ENCODE data around the gene AHRR.
"Not testable (repeated sequence)": the region's sequence is repeated elsewhere in the genome, so short reads cannot be mapped to it uniquely, and the experiment has no call there.

AHRR gene

DNA sequence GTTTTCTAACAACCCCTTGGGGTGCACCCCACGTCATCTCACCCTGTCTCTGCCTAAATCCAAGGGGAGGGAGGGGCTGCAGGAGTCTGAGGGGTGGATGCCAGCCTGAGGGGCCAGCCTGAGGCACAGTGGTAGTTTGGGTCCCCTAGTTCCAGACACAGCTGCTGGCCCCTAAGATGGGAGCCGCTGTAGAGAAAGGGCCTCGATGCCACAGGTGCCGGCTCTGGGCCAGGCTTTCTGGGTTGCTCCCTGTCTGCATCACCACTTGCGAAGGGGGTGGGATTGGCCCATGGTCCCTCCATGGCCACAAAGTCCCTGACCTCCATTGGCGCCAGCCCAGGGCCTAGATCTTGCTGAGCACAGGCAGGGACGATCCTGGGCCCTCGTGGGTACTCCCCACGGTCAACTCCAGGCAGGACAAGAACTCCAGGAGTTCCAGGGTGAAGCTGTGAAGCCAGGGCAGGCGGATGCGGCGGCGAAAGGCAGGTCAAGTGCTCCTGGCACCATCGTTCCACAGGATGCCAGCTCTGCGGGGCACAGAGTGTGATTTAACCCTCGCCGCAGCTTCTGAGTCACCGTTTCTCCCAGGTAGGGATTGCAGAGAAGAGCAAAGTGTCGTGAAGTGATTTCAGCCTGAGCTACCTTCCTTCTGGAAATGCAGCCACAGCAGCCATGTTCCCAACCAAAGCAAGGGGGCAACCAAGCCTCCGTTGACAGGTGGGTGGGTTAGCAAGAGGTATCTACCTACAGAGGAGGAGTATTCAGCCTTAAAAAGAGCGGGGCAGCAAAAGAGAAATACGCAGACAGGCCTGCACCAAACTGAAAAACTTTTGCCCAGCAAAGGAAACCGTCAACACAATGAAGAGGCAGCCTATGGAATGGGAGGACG, 79.9 kb downstream of the AHRR start:
- Histone ChIP-seq H3K9ac (ENCODE audit: low read length in 5 of 5) (no peak overlapping the region), H3K9me3 (ENCODE audit: control insufficient read depth in 5 of 5, low read length in 5 of 5) (no peaks in the 10 kb centered on the region), H3K4me1 (ENCODE audit: control insufficient read depth in 5 of 5, insufficient read depth in 5 of 5, low read length in 5 of 5) (peaks cover 4 to 23% (median 13%) of the 10 kb centered on the region in 5 donors), H3K4me3 (ENCODE audit: low read depth in 1 of 5, low read length in 5 of 5) (no peak overlapping the region), H3K36me3 (ENCODE audit: control insufficient read depth in 5 of 5, insufficient read depth in 5 of 5, low read length in 5 of 5) (no peaks in the 10 kb centered on the region), H3K27me3 (ENCODE audit: control insufficient read depth in 5 of 5, insufficient read depth in 4 of 5, low read length in 5 of 5) (peaks cover 4 to 26% (median 14%) of the 10 kb centered on the region in 5 donors), H3K27ac (ENCODE audit: low read depth, low read length) (no peak overlapping the region)

DNA sequence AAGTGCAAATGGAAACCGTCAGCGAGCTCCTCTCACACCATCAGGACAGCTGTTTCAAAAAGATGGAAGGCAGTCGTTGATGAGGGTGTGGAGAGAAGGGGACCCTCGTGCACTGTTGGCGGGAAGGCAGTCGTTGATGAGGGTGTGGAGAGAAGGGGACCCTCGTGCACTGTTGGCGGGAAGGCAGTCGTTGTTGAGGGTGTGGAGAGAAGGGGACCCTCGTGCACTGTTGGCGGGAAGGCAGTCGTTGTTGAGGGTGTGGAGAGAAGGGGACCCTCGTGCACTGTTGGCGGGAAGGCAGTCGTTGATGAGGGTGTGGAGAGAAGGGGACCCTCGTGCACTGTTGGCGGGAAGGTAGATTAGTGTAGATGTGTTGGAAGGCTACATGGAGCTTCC, 80.7 kb downstream of the AHRR start:
- H3K9ac ChIP-seq (ENCODE audit: low read length in 5 of 5); H3K4me3 ChIP-seq (ENCODE audit: low read depth in 1 of 5, low read length in 5 of 5); H3K27ac ChIP-seq (ENCODE audit: low read depth, low read length); H3K36me3 ChIP-seq (ENCODE audit: control insufficient read depth in 5 of 5, insufficient read depth in 5 of 5, low read length in 5 of 5); H3K9me3 ChIP-seq (ENCODE audit: control insufficient read depth in 5 of 5, low read length in 5 of 5): not testable (repeated sequence)
- Histone ChIP-seq H3K27me3 (ENCODE audit: control insufficient read depth in 5 of 5, insufficient read depth in 4 of 5, low read length in 5 of 5) (peaks cover 4 to 26% (median 14%) of the 10 kb centered on the region in 5 donors), H3K4me1 (ENCODE audit: control insufficient read depth in 5 of 5, insufficient read depth in 5 of 5, low read length in 5 of 5) (peaks cover 4 to 23% (median 13%) of the 10 kb centered on the region in 5 donors)

DNA sequence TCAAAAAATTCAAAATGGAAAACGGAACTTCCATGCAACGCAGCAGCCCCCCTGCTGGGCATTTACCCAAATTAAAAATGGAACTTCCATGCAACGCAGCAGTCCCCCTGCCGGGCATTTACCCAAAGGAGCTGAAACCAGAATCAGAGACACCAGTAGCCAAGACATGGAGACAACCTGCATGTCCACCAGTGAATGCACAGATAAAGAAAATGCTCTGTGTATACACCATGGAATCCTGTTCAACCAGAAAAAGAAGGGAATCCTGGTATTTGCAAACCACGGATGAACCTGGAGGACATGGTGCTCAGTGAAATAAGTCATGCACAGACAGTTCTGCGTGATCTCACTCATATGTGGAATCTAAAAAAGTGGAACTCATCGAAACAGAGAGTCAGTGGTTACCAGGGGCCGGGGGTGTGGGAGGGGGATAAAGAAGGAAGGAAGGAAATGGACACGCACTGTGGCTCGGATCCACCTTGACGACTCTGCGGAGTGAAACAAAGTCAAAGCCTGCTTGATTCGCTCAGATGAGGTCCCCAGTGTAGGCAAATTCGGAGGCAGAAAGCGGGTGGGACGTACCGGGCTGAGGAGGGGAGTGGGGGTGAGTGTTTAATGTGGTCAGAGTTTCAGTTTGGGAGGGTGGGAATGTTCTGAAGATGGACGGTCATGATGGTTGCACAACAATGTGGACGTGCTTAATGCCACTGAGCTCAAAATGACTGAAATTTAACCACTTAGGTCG, 81.3 kb downstream of the AHRR start:
- H3K27me3 ChIP-seq (ENCODE audit: control insufficient read depth in 5 of 5, insufficient read depth in 4 of 5, low read length in 5 of 5), result peaks cover 4 to 26% (median 14%) of the 10 kb centered on the region in 5 donors
- no peak overlapping the region for H3K9ac ChIP-seq (ENCODE audit: low read length in 5 of 5)

DNA sequence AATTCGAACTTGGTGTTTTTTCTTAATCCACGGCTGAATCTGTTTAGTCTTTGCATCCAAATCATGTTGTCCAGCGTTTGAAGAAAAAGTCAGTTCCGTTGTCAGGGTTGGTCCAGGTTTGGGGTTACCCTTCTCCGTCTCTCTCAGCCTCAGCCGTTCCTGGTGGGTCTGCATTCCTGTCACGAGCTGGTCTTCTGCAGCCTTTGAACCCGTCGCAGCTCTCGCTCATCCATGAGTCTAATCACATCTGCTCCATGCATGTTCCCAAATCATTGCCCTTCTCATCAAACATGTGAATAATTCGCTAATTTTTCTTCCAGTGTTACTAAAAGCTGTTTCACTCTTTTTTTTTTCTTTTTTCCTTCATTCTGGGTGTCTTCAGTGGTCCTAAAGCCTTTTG, 82.5 kb downstream of the AHRR start:
- Histone ChIP-seq H3K4me3 (ENCODE audit: low read depth in 1 of 5, low read length in 5 of 5) (no peak overlapping the region), H3K27ac (ENCODE audit: low read depth, low read length) (no peak overlapping the region), H3K27me3 (ENCODE audit: control insufficient read depth in 5 of 5, insufficient read depth in 4 of 5, low read length in 5 of 5) (peaks cover 4 to 26% (median 12%) of the 10 kb centered on the region in 5 donors), H3K9ac (ENCODE audit: low read length in 5 of 5) (no peak overlapping the region), H3K36me3 (ENCODE audit: control insufficient read depth in 5 of 5, insufficient read depth in 5 of 5, low read length in 5 of 5) (no peaks in the 10 kb centered on the region), H3K4me1 (ENCODE audit: control insufficient read depth in 5 of 5, insufficient read depth in 5 of 5, low read length in 5 of 5) (peaks cover 4 to 23% (median 13%) of the 10 kb centered on the region in 5 donors), H3K9me3 (ENCODE audit: control insufficient read depth in 5 of 5, low read length in 5 of 5) (no peaks in the 10 kb centered on the region)

More for the DNA sequence above, 81.3 kb downstream of the AHRR start:
- H3K4me1 ChIP-seq (ENCODE audit: control insufficient read depth in 5 of 5, insufficient read depth in 5 of 5, low read length in 5 of 5), result peaks cover 4 to 23% (median 13%) of the 10 kb centered on the region in 5 donors
- no peaks in the 10 kb centered on the region for H3K36me3 ChIP-seq (ENCODE audit: control insufficient read depth in 5 of 5, insufficient read depth in 5 of 5, low read length in 5 of 5)
- no peaks in the 10 kb centered on the region for H3K9me3 ChIP-seq (ENCODE audit: control insufficient read depth in 5 of 5, low read length in 5 of 5)
- no peak overlapping the region for H3K27ac ChIP-seq (ENCODE audit: low read depth, low read length)
- H3K4me3 ChIP-seq (ENCODE audit: low read depth in 1 of 5, low read length in 5 of 5), result peak overlapping the region in 1 of 5 donors; percentile 27

DNA sequence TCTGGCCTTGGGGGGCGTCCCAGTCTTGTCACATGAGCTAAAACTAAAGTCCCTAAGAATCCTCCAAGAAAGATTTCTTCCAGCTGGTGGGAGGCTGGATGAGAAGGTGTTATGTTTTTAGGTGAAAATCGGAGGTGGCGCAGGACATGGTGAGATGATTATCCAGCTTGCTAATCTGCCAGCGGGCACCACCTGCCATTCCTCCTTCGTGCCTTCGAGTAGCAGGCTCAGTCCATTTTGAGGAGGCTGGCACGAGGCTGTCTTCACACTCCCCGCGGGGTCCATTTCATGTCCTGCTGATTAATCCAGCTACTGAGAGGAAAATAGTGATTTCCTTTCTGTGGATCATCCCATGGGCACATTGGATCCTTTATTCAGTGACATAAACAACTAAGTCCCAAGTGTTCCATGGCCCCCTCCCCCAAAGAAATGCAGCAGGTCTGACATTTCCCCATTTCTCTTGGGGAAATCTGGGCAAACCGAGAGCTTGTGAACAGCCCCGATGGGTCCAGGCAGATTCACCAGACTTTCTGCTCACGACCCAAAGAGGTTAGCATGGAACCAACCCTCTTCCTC, 83.2 kb downstream of the AHRR start:
- no peak overlapping the region for H3K27ac ChIP-seq (ENCODE audit: low read depth, low read length)
- H3K36me3 ChIP-seq (ENCODE audit: control insufficient read depth in 5 of 5, insufficient read depth in 5 of 5, low read length in 5 of 5), result no peaks in the 10 kb centered on the region
- peaks cover 4 to 16% (median 8%) of the 10 kb centered on the region in 5 donors for H3K4me1 ChIP-seq (ENCODE audit: control insufficient read depth in 5 of 5, insufficient read depth in 5 of 5, low read length in 5 of 5)

DNA sequence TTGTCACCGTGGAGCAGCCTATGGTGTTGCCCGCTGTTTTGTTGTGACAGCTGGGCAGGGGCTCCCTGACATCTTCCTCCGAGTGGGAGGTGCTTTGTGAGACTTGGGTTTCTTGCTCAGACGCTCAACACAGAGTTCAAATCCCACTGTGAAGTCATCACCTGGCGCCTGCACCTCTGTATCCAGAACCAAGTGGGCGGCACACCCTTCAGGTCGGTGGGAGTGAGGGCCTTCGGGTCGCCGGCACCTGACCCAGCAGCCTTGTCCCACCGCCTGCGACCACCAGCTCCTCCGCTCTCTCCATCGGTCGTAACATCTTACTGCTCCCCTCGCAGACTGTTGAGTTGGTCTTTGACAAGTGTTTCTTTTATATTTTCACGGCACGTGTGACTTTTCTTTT, 83.9 kb downstream of the AHRR start:
- peaks cover 4 to 16% (median 11%) of the 10 kb centered on the region in 5 donors for H3K27me3 ChIP-seq (ENCODE audit: control insufficient read depth in 5 of 5, insufficient read depth in 4 of 5, low read length in 5 of 5)
- no peaks in the 10 kb centered on the region for H3K36me3 ChIP-seq (ENCODE audit: control insufficient read depth in 5 of 5, insufficient read depth in 5 of 5, low read length in 5 of 5)
- H3K4me1 ChIP-seq (ENCODE audit: control insufficient read depth in 5 of 5, insufficient read depth in 5 of 5, low read length in 5 of 5), result peaks cover 0 to 10% (median 2%) of the 10 kb centered on the region in 5 donors
- H3K27ac ChIP-seq (ENCODE audit: low read depth, low read length), result no peak overlapping the region
- no peaks in the 10 kb centered on the region for H3K9me3 ChIP-seq (ENCODE audit: control insufficient read depth in 5 of 5, low read length in 5 of 5)
- no peak overlapping the region for H3K4me3 ChIP-seq (ENCODE audit: low read depth in 1 of 5, low read length in 5 of 5)
- H3K9ac ChIP-seq (ENCODE audit: low read length in 5 of 5), result no peak overlapping the region

More for the DNA sequence above, 83.2 kb downstream of the AHRR start:
- H3K4me3 ChIP-seq (ENCODE audit: low read depth in 1 of 5, low read length in 5 of 5), result no peak overlapping the region
- no peaks in the 10 kb centered on the region for H3K9me3 ChIP-seq (ENCODE audit: control insufficient read depth in 5 of 5, low read length in 5 of 5)
- H3K9ac ChIP-seq (ENCODE audit: low read length in 5 of 5), result no peak overlapping the region
- peaks cover 4 to 21% (median 11%) of the 10 kb centered on the region in 5 donors for H3K27me3 ChIP-seq (ENCODE audit: control insufficient read depth in 5 of 5, insufficient read depth in 4 of 5, low read length in 5 of 5)

DNA sequence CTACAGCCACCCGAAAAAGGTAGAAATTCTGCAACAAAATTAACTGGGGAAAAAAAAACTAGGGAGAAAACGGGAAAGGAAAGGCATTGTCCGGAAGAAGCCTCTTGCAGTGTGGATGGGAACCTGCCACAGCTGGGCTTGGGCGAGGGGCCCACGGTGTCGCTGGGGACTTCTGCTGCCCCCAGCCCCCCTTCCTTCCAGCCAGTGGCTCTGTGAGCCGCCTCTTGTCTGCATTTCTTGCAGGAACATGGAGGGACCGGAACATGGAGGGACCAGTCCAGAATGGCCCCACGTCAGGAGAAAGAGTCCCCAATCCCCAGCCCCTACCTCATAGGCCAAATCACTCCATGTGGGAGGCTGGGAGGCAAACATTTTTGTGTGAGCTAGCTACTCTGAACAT, 84.5 kb downstream of the AHRR start:
- Histone ChIP-seq H3K9ac (ENCODE audit: low read length in 5 of 5) (no peak overlapping the region), H3K27me3 (ENCODE audit: control insufficient read depth in 5 of 5, insufficient read depth in 4 of 5, low read length in 5 of 5) (peaks cover 4 to 14% (median 11%) of the 10 kb centered on the region in 5 donors), H3K4me1 (ENCODE audit: control insufficient read depth in 5 of 5, insufficient read depth in 5 of 5, low read length in 5 of 5) (peaks cover 0 to 4% (median 0%) of the 10 kb centered on the region in 5 donors), H3K9me3 (ENCODE audit: control insufficient read depth in 5 of 5, low read length in 5 of 5) (no peaks in the 10 kb centered on the region), H3K27ac (ENCODE audit: low read depth, low read length) (no peak overlapping the region), H3K36me3 (ENCODE audit: control insufficient read depth in 5 of 5, insufficient read depth in 5 of 5, low read length in 5 of 5) (no peaks in the 10 kb centered on the region), H3K4me3 (ENCODE audit: low read depth in 1 of 5, low read length in 5 of 5) (no peak overlapping the region)

DNA sequence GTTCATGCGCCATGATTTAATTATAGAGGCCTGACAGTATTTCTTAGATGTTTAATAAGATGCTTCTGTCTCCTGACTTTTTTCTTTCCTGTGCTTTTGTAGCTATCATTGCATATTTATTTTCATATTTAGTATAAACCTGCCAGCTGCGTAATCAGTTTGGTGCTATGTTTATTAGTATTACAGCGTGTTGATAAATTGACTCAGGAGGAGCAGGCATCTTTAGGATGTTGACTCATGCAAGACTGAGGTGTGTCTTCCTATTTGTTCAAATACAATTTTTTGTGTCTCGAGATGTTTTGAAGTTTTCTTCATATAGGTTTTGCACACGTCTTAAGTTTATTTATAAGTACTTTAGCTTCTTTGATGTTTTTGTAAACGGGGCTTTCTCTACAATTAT, 85.5 kb downstream of the AHRR start:
- Histone ChIP-seq H3K9me3 (ENCODE audit: control insufficient read depth in 5 of 5, low read length in 5 of 5) (no peaks in the 10 kb centered on the region), H3K4me1 (ENCODE audit: control insufficient read depth in 5 of 5, insufficient read depth in 5 of 5, low read length in 5 of 5) (no peaks in the 10 kb centered on the region), H3K36me3 (ENCODE audit: control insufficient read depth in 5 of 5, insufficient read depth in 5 of 5, low read length in 5 of 5) (no peaks in the 10 kb centered on the region), H3K27me3 (ENCODE audit: control insufficient read depth in 5 of 5, insufficient read depth in 4 of 5, low read length in 5 of 5) (peaks cover 0 to 8% (median under 1%) of the 10 kb centered on the region in 5 donors), H3K4me3 (ENCODE audit: low read depth in 1 of 5, low read length in 5 of 5) (no peak overlapping the region), H3K27ac (ENCODE audit: low read depth, low read length) (no peak overlapping the region), H3K9ac (ENCODE audit: low read length in 5 of 5) (no peak overlapping the region)

DNA sequence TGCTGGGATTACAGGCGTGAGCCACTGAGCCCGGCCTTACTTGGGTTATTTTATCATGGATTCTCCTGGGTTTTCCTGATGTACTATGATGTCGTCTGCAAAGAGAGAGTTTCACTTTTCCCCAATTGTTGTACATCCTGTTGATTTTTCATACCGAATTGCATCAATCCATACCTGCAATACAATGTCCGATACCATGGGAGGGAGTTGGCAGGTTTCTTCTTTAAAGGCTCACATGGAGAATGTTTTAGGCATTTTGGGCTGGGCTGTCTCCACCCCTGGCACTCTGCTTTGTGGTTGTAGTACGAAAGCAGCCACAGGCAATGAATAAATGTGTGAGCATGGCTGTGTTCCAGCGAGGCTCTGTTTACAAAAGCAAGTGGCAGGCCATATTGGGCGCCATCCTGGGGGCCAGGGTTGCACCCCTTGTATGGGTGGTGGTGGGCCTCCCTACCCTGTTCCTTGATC, 86.3 kb downstream of the AHRR start:
- H3K4me1 ChIP-seq (ENCODE audit: control insufficient read depth in 5 of 5, insufficient read depth in 5 of 5, low read length in 5 of 5), result no peaks in the 10 kb centered on the region
- peaks cover 0 to 8% (median 0%) of the 10 kb centered on the region in 5 donors for H3K27me3 ChIP-seq (ENCODE audit: control insufficient read depth in 5 of 5, insufficient read depth in 4 of 5, low read length in 5 of 5)
- no peaks in the 10 kb centered on the region for H3K36me3 ChIP-seq (ENCODE audit: control insufficient read depth in 5 of 5, insufficient read depth in 5 of 5, low read length in 5 of 5)
- no peaks in the 10 kb centered on the region for H3K9me3 ChIP-seq (ENCODE audit: control insufficient read depth in 5 of 5, low read length in 5 of 5)
- no peak overlapping the region for H3K4me3 ChIP-seq (ENCODE audit: low read depth in 1 of 5, low read length in 5 of 5)
- H3K9ac ChIP-seq (ENCODE audit: low read length in 5 of 5), result no peak overlapping the region
- no peak overlapping the region for H3K27ac ChIP-seq (ENCODE audit: low read depth, low read length)

All from subcutaneous abdominal adipose tissue (tissue), 5 donors.